ENCODE results near the gene FAM83F.
"Not testable (repeated sequence)": the region's sequence is repeated elsewhere in the genome, so short reads cannot be mapped to it uniquely, and the experiment has no call there.

The FAM83F gene

GRCh38 chr22:39994566-39995392 lies at the start of gene FAM83F:
Gene FAM83F, plus strand, starts transcription at chr22:39994954. Its CDS starts 89 bp downstream, at chr22:39995043.
- peak within 1 kb of the TSS in 1 of 2 donors; percentile 35 for H3K4me3 ChIP-seq (ENCODE audit: low read length in 2 of 2)
- no peaks in the 10 kb centered on the region for H3K36me3 ChIP-seq (ENCODE audit: control insufficient read depth in 2 of 2, insufficient read depth in 2 of 2, low read length in 2 of 2)
- H3K4me1 ChIP-seq (ENCODE audit: control insufficient read depth, insufficient read depth, low read length): peaks cover 3% of the 10 kb centered on the region
- no peak within 1 kb of the TSS for H3K27ac ChIP-seq (ENCODE audit: low read length)
- no peaks in the 10 kb centered on the region for H3K9me3 ChIP-seq (ENCODE audit: control insufficient read depth in 2 of 2, low read length in 2 of 2)
- no peak within 1 kb of the TSS for H3K9ac ChIP-seq (ENCODE audit: low read length in 2 of 2)
- peaks cover 26 to 34% of the 10 kb centered on the region in 2 donors for H3K27me3 ChIP-seq (ENCODE audit: control insufficient read depth in 1 of 2, insufficient read depth in 2 of 2, low read length in 2 of 2)

- Histone ChIP-seq H3K27me3 (ENCODE audit: control insufficient read depth in 1 of 2, insufficient read depth in 2 of 2, low read length in 2 of 2) (peaks cover 3 to 8% of the 10 kb centered on the region in 2 donors), H3K4me3 (ENCODE audit: low read length in 2 of 2) (no peak overlapping the region), H3K4me1 (ENCODE audit: control insufficient read depth, insufficient read depth, low read length) (no peaks in the 10 kb centered on the region), H3K9me3 (ENCODE audit: control insufficient read depth in 2 of 2, low read length in 2 of 2) (peaks cover 0 to 2% of the 10 kb centered on the region in 2 donors), H3K36me3 (ENCODE audit: control insufficient read depth in 2 of 2, insufficient read depth in 2 of 2, low read length in 2 of 2) (no peaks in the 10 kb centered on the region), H3K9ac (ENCODE audit: low read length in 2 of 2) (no peak overlapping the region), H3K27ac (ENCODE audit: low read length) (no peak overlapping the region)
Measured at GRCh38 chr22:39946126-39946502, 48.6 kb upstream of the FAM83F start.

- Histone ChIP-seq H3K4me1 (ENCODE audit: control insufficient read depth, insufficient read depth, low read length) (no peaks in the 10 kb centered on the region), H3K36me3 (ENCODE audit: control insufficient read depth in 2 of 2, insufficient read depth in 2 of 2, low read length in 2 of 2) (no peaks in the 10 kb centered on the region), H3K9me3 (ENCODE audit: control insufficient read depth in 2 of 2, low read length in 2 of 2) (peaks cover 0 to 2% of the 10 kb centered on the region in 2 donors), H3K4me3 (ENCODE audit: low read length in 2 of 2) (no peak overlapping the region), H3K27me3 (ENCODE audit: control insufficient read depth in 1 of 2, insufficient read depth in 2 of 2, low read length in 2 of 2) (peaks cover 3 to 8% of the 10 kb centered on the region in 2 donors), H3K27ac (ENCODE audit: low read length) (no peak overlapping the region), H3K9ac (ENCODE audit: low read length in 2 of 2) (no peak overlapping the region)
Measured at GRCh38 chr22:39946503-39947219, 48.1 kb upstream of the FAM83F start.

DNA sequence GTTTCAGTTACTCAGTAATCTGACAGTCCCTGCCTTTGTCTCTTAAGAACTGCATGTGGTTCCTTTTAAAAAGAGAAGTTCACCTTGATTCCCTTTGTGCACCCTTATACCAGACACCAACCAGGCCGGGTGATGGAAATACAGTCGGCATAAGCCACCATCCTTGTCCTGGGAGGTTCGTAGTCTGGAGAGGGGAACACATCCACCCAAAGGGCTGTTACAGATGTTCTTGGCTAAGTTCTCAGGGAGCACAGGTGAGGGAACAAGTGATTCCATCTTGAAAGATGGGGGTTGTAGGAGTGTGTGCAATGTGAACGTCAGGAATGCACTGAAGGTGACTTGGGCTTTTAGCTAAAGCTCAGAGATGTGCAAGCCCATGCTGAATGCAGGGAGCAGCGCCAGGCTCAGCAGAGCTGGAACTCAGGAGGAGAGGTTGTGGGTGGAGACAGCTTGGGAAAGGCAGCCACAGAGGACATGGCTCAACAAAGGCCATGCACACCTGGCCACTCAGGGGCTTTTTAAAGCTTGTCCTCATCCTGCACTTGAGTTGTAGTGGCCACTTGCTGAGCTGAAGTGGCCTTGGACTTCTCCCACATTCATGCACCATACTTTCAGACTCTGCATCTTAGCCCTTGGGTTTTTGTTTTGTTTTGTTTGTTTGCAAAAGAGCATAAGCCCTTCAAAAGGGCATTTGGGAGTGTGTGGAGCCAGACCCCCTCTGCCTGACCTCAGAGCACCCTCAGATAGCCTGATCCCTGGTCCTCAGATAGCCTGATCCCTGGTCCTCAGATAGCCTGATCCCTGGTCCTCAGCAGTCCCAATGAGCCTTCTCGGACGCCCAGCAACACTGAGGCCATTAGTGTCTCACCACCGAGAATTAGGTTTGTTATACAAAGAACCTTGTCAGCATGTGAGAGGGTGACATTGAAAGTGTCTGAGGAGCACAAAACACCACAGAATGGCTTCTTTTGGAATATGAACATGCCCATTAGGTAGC lies 47.2 kb upstream of the FAM83F start:
- H3K4me3 ChIP-seq (ENCODE audit: low read length in 2 of 2): no peak overlapping the region
- H3K9ac ChIP-seq (ENCODE audit: low read length in 2 of 2): no peak overlapping the region
- no peaks in the 10 kb centered on the region for H3K36me3 ChIP-seq (ENCODE audit: control insufficient read depth in 2 of 2, insufficient read depth in 2 of 2, low read length in 2 of 2)
- no peak overlapping the region for H3K27ac ChIP-seq (ENCODE audit: low read length)
- H3K27me3 ChIP-seq (ENCODE audit: control insufficient read depth in 1 of 2, insufficient read depth in 2 of 2, low read length in 2 of 2): peaks cover 3 to 8% of the 10 kb centered on the region in 2 donors
- peaks cover 0 to 2% of the 10 kb centered on the region in 2 donors for H3K9me3 ChIP-seq (ENCODE audit: control insufficient read depth in 2 of 2, low read length in 2 of 2)
- H3K4me1 ChIP-seq (ENCODE audit: control insufficient read depth, insufficient read depth, low read length): no peaks in the 10 kb centered on the region

GRCh38 chr22:39949964-39950737 lies 44.6 kb upstream of the FAM83F start:
- H3K27ac ChIP-seq (ENCODE audit: low read length): no peak overlapping the region
- H3K4me3 ChIP-seq (ENCODE audit: low read length in 2 of 2): no peak overlapping the region
- H3K9me3 ChIP-seq (ENCODE audit: control insufficient read depth in 2 of 2, low read length in 2 of 2): peaks cover 0 to 2% of the 10 kb centered on the region in 2 donors
- no peak overlapping the region for H3K9ac ChIP-seq (ENCODE audit: low read length in 2 of 2)
- no peaks in the 10 kb centered on the region for H3K4me1 ChIP-seq (ENCODE audit: control insufficient read depth, insufficient read depth, low read length)
- H3K36me3 ChIP-seq (ENCODE audit: control insufficient read depth in 2 of 2, insufficient read depth in 2 of 2, low read length in 2 of 2): no peaks in the 10 kb centered on the region
- H3K27me3 ChIP-seq (ENCODE audit: control insufficient read depth in 1 of 2, insufficient read depth in 2 of 2, low read length in 2 of 2): peaks cover 0 to 6% of the 10 kb centered on the region in 2 donors

DNA sequence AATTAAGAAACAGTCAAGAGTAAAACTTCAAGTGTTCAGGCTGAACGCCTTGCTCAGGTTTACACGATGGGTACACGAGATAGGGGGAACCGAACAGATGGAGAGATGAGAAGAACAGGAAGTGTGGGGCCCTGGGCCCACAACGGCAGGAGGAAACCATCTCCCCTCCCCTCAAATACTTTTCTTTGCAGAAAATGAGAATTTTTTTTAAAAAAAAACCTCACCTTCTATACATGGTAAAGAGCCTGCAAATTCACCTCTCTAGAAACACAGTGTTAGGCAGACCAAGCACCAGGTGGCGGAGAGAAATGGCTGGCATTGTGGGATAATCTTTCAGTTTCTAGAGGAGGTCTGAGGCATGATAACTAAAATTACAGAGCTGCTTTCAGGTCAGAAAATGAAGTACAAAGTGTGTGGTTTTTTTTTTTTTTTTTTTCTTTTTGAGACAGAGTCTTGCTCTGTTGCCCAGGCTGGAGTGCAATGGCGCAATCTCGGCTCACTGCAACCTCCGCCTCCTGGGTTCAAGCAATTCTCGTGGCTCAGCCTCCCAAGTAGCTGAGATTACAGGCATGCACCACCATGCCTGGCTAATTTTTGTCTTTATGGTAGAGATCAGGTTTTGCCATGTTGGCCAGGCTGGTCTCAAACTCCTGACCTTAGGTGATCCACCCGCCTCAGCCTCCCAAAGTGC lies 43.0 kb upstream of the FAM83F start:
- H3K9ac ChIP-seq (ENCODE audit: low read length in 2 of 2); H3K36me3 ChIP-seq (ENCODE audit: control insufficient read depth in 2 of 2, insufficient read depth in 2 of 2, low read length in 2 of 2); H3K4me3 ChIP-seq (ENCODE audit: low read length in 2 of 2); H3K4me1 ChIP-seq (ENCODE audit: control insufficient read depth, insufficient read depth, low read length); H3K27ac ChIP-seq (ENCODE audit: low read length); H3K27me3 ChIP-seq (ENCODE audit: control insufficient read depth in 1 of 2, insufficient read depth in 2 of 2, low read length in 2 of 2); H3K9me3 ChIP-seq (ENCODE audit: control insufficient read depth in 2 of 2, low read length in 2 of 2): not testable (repeated sequence)

- no peaks in the 10 kb centered on the region for H3K4me1 ChIP-seq (ENCODE audit: control insufficient read depth, insufficient read depth, low read length)
- H3K27ac ChIP-seq (ENCODE audit: low read length): no peak overlapping the region
- H3K4me3 ChIP-seq (ENCODE audit: low read length in 2 of 2): no peak overlapping the region
- H3K9me3 ChIP-seq (ENCODE audit: control insufficient read depth in 2 of 2, low read length in 2 of 2): peaks cover 0 to 2% of the 10 kb centered on the region in 2 donors
- no peaks in the 10 kb centered on the region for H3K36me3 ChIP-seq (ENCODE audit: control insufficient read depth in 2 of 2, insufficient read depth in 2 of 2, low read length in 2 of 2)
- peaks cover 0 to 6% of the 10 kb centered on the region in 2 donors for H3K27me3 ChIP-seq (ENCODE audit: control insufficient read depth in 1 of 2, insufficient read depth in 2 of 2, low read length in 2 of 2)
- H3K9ac ChIP-seq (ENCODE audit: low read length in 2 of 2): no peak overlapping the region
Measured at GRCh38 chr22:39952347-39952746, 42.4 kb upstream of the FAM83F start.

DNA sequence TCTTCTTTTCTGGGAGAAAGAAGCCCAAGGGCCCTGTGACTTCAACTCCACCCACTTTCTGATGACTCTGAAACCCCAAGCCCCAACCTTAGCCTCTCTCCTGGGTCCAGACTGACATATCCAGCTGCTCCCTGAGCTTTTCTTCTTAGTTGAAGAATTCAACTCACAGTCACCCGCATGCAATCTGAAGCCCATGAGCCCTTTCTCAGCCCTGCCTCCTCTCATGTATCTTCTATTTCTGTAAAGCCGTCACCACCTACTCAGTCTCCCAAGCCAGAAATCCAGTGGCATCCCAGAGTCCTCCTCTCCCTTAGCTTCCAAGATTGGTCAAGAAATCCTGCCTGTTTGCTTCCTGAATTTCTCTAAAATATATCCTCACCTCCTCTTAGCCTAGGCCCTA lies 41.7 kb upstream of the FAM83F start:
- Histone ChIP-seq H3K4me1 (ENCODE audit: control insufficient read depth, insufficient read depth, low read length) (no peaks in the 10 kb centered on the region), H3K9me3 (ENCODE audit: control insufficient read depth in 2 of 2, low read length in 2 of 2) (peaks cover 0 to 2% of the 10 kb centered on the region in 2 donors), H3K27me3 (ENCODE audit: control insufficient read depth in 1 of 2, insufficient read depth in 2 of 2, low read length in 2 of 2) (peaks cover 0 to 6% of the 10 kb centered on the region in 2 donors), H3K9ac (ENCODE audit: low read length in 2 of 2) (no peak overlapping the region), H3K36me3 (ENCODE audit: control insufficient read depth in 2 of 2, insufficient read depth in 2 of 2, low read length in 2 of 2) (no peaks in the 10 kb centered on the region), H3K4me3 (ENCODE audit: low read length in 2 of 2) (no peak overlapping the region), H3K27ac (ENCODE audit: low read length) (no peak overlapping the region)

DNA sequence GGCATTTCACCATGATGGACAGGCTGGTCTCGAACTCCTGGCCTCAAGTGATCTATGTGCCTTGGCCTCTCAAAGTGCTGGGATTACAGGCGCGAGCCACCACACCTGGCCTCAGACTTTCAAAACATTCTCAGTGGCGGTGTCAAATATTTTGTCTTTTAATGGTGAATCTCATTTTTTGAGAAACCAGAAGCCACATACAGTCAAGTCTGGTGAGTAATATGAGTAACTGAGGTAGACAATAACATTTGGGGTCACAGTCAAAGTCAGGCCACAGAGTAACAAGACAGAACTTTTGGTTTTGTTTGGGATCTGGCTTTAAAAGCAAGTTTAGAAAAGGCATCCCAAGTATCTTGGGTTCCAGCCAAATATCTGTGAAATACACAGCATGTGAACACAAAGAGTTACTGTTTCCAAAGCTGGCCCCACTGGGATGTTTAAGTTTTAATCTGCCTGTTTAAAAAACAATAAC lies 40.1 kb upstream of the FAM83F start:
- no peak overlapping the region for H3K4me3 ChIP-seq (ENCODE audit: low read length in 2 of 2)
- H3K4me1 ChIP-seq (ENCODE audit: control insufficient read depth, insufficient read depth, low read length): no peaks in the 10 kb centered on the region
- H3K9ac ChIP-seq (ENCODE audit: low read length in 2 of 2): no peak overlapping the region
- peaks cover 0 to 2% of the 10 kb centered on the region in 2 donors for H3K9me3 ChIP-seq (ENCODE audit: control insufficient read depth in 2 of 2, low read length in 2 of 2)
- peaks cover 0 to 12% of the 10 kb centered on the region in 2 donors for H3K27me3 ChIP-seq (ENCODE audit: control insufficient read depth in 1 of 2, insufficient read depth in 2 of 2, low read length in 2 of 2)
- no peaks in the 10 kb centered on the region for H3K36me3 ChIP-seq (ENCODE audit: control insufficient read depth in 2 of 2, insufficient read depth in 2 of 2, low read length in 2 of 2)
- no peak overlapping the region for H3K27ac ChIP-seq (ENCODE audit: low read length)

All from stomach smooth muscle (tissue), 2 donors.